ENCODE measurements around the gene SLMAP.

SLMAP gene

DNA sequence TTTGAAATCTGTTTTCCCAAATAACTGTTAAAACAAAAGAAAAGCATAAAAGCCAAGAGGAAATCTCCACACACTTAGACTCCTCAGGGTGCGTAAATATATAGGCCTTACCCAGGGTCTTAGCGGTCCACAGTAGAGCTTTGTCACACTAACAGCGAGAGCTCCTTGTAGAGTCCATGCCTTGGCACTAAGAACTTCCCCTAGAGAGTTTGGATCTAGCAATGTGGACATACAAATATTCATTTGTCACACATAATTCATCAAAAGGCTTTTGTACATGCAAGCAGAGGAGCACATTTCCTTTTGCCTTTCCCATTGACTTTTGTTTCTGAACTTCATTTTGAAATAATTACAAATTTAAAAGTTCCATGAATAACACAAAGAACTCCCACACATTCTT, 11.0 kb upstream of the SLMAP start:
- TF ChIP-seq TAF1 (IDR thresholded peaks at IDR 0.05; ENCODE audit: low read depth, low read length) (no peak), POLR2A (IDR thresholded peaks at IDR 0.05; ENCODE audit: low read depth, low read length) (no peak), PAX5 (IDR thresholded peaks at IDR 0.05; ENCODE audit: insufficient read depth, low read length, severe bottlenecking) (no peak), POLR2AphosphoS5 (IDR thresholded peaks at IDR 0.05; ENCODE audit: low read depth, low read length) (no peak), SPI1 (IDR thresholded peaks at IDR 0.05; ENCODE audit: low read depth, low read length) (no peak), POU2F2 (IDR thresholded peaks at IDR 0.05; ENCODE audit: low read depth, low read length) (no peak)
- FAIRE-seq (no peak), DNase-seq (ENCODE audit: insufficient read length, low spot score) (no peak)

DNA sequence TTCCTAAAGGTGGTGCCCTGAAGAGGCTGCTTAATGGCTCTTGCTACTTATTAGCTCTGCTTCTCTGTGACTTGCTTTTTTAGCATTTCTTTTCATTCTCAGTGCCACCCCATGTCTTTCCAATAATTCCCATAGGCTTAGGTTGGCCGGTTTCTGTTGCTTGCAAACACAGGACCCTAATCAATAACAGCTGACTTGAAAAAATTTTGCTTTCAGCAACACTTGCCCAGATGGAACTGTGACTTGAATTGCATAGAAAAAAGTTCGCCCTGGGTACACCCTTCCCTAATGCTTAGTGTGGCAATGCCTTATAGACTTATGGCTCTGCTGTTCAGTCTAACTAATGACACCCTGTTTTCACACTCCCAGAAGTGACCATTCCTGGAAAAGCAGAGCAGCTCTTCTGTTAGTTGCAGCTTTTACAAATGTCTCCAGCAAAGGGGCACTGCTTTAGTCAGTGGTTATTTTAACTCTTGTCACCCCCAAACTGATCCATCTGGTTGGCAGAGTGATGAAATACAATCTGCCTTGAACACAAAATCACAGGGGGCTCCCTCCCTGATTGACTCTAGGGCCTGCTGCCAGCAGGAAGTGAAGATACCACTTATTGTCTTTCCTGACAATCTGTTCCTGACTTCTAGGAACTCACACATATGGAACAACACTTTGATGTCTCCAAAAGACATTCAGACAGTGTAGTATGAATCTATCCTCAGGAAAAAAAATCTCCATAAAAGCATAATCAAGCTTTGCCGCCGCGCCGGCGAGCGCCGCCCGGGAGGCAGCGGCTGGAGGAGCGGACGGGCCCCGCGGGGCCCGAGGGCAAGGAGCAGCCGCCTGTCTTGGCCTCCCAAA, 9.7 kb upstream of the SLMAP start:
- TF ChIP-seq SPI1 (IDR thresholded peaks at IDR 0.05; ENCODE audit: low read depth, low read length) (no peak), TAF1 (IDR thresholded peaks at IDR 0.05; ENCODE audit: low read depth, low read length) (no peak)
- DNase-seq (ENCODE audit: insufficient read length, low spot score) = no peak
- FAIRE-seq = no peak

DNA sequence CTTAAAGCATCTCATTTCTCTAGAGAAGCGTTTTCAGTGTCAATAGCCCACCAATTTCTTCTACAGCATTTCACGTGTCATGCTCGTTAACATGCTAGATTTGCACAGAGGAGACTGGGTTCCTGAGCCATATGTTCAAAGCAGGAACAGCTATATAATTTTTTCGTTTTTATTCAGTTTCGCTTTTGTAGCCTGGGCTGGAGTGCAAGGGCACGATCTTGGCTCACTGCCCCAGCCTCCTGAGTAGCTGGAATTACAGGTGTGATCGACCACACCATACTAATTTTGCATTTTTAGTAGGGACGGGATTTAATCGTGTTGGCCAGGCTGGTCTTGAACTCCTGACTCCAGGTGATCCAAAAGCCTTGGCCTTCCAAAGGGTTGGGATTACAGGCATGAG, 6.6 kb upstream of the SLMAP start:
- no peak for FAIRE-seq
- TF ChIP-seq POU2F2 (IDR thresholded peaks at IDR 0.05; ENCODE audit: low read depth, low read length) (no peak), TAF1 (IDR thresholded peaks at IDR 0.05; ENCODE audit: low read depth, low read length) (no peak), PAX5 (IDR thresholded peaks at IDR 0.05; ENCODE audit: insufficient read depth, low read length, severe bottlenecking) (no peak), POLR2A (IDR thresholded peaks at IDR 0.05; ENCODE audit: low read depth, low read length) (no peak), POLR2AphosphoS5 (IDR thresholded peaks at IDR 0.05; ENCODE audit: low read depth, low read length) (no peak), SPI1 (IDR thresholded peaks at IDR 0.05; ENCODE audit: low read depth, low read length) (no peak)
- no peak for DNase-seq (ENCODE audit: insufficient read length, low spot score)

DNA sequence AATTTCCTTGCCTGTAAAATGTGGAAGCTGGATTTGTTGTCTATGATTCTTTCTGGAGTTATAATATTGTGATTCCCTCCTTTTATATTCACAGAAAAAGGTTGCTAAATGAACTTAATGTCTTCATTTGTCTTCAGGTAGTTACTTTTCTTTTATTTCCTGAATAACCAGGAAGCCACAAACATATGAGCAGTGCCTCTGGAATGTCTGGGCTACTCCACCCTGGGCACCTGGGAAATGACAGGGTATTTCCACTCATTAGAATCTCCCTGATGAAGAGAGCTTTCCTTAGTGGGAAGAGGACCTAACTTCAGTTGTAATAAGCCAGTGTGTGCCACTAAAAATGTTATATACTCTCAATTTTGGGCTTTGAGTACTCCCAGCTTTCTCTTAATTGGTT, 3.8 kb upstream of the SLMAP start:
- DNase-seq (ENCODE audit: insufficient read length, low spot score) = no peak
- no peak for FAIRE-seq
- TF ChIP-seq TAF1 (IDR thresholded peaks at IDR 0.05; ENCODE audit: low read depth, low read length) (no peak), POU2F2 (IDR thresholded peaks at IDR 0.05; ENCODE audit: low read depth, low read length) (no peak), PAX5 (IDR thresholded peaks at IDR 0.05; ENCODE audit: insufficient read depth, low read length, severe bottlenecking) (no peak), POLR2A (IDR thresholded peaks at IDR 0.05; ENCODE audit: low read depth, low read length) (no peak), POLR2AphosphoS5 (IDR thresholded peaks at IDR 0.05; ENCODE audit: low read depth, low read length) (no peak)

DNA sequence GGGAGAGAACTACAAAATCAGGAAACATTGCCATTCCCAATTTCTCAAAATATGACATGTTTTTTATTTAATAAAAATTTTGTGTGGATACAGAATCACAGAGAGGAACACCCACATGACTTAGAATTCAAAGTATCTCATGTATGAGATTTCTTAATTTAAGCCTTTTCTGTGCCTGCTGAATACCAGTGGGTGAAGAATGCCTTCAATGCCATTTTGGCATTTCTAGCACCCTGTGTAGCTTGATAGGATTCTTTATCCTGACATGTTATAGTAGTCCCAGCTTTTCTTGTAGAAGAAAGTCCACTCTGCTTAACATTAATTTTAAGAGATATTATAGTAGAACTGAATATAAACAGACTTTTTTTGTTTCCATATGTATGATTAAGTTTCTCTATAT, 3.1 kb upstream of the SLMAP start:
- DNase-seq (ENCODE audit: insufficient read length, low spot score) (no peak), FAIRE-seq (no peak)
- no peak for TF ChIP-seq POLR2AphosphoS5 (IDR thresholded peaks at IDR 0.05; ENCODE audit: low read depth, low read length)

DNA sequence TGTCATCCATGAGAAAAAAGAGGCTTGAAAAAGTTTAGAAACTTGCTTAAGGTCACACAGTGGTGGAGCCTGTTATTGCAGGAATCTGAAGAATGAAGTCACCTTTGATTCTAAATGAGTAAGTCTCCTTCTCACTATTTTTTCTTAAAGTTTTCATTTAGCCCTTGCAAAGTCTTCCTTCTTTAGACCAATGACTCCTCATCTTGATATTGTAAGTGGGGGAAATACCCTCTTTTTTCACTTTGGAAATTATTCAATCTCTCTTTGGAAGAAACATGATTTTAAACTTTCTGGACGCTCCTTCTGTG, 787 bp upstream of the SLMAP start:
- no peak for FAIRE-seq
- no peak for TF ChIP-seq POU2F2 (IDR thresholded peaks at IDR 0.05; ENCODE audit: low read depth, low read length)
- no peak for TF ChIP-seq POLR2AphosphoS5 (IDR thresholded peaks at IDR 0.05; ENCODE audit: low read depth, low read length)
- no peak for TF ChIP-seq POLR2A (IDR thresholded peaks at IDR 0.05; ENCODE audit: low read depth, low read length)
- no peak for TF ChIP-seq PAX5 (IDR thresholded peaks at IDR 0.05; ENCODE audit: insufficient read depth, low read length, severe bottlenecking)
- no peak for TF ChIP-seq TAF1 (IDR thresholded peaks at IDR 0.05; ENCODE audit: low read depth, low read length)
- TF ChIP-seq SPI1 (IDR thresholded peaks at IDR 0.05; ENCODE audit: low read depth, low read length) = no peak
- peak; percentile 17 for DNase-seq (ENCODE audit: insufficient read length, low spot score)

DNA sequence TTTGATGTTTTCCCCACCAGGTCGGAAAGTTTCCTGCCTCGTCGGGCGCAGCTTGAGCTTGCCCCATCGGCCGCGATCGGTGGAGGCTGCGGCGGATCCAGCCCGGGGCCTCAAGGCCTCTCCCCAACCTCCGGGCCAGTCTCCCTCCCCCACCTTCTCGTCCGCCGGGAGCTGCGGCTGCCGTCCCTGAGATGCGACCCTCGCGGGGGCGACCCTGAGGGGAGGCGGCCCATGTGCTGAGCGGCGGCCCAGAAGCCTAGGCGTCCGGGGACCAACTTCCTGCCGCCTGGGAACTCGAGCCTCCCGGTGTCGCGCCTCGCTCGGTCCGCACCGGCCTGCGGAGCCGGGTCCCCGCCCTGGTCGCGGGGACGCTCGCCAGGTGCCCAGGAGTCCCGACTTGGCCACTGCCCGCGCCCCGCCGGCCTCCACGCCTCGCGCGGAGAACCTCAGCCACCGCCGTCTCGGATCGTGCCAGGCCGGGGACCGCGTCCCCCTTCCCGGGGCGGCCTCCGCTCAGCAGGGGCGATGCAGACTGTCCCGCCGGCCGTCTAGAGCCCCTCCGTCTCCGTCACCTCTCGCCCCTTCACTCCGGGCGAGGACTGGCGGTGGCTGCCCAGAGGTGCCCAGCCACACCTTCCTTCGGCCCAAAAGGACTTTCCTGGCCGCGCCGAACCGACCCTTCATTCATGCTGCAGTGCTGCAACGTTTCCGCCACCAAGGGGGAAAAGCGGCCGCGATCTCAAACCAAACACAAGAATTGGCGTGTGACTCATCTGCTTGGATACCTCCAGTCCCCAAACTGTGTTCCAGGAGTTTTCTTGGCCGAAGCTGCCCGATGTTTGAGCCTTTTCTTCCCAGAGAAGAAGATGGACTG, 656 bp downstream of the SLMAP start:
- TF ChIP-seq PAX5 (IDR thresholded peaks at IDR 0.05; ENCODE audit: insufficient read depth, low read length, severe bottlenecking) = no peak
- DNase-seq (ENCODE audit: insufficient read length, low spot score) = peak; percentile 29
- FAIRE-seq = no peak

DNA sequence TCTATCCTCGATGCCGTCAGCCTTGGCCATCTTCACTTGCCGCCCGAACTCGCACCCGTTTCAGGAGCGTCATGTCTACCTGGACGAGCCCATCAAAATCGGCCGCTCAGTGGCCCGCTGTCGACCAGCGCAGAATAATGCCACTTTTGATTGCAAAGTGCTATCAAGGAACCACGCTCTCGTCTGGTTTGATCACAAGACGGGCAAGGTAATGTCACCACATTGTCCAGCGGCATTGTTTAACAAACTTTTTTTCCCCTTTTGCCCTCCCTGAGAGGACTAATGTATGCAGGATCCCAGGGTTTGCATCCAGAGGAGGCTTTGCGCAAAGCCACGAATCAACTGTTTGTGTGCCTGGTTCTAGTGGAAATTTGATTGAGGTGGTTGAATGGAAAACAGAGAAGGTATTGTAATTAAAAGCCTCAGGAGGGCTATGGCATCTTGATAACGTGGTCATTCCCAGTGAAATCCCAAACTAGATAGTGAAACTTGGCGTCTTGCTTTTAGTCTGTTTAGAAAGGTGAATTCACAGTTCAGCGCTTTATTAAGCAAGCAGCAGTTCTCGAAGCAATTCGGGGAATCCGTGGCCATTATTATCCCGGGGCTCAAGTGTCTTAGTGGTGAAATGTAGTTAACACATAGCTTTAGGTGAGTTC, 1.7 kb downstream of the SLMAP start:
- TF ChIP-seq POLR2AphosphoS5 (IDR thresholded peaks at IDR 0.05; ENCODE audit: low read depth, low read length) (no peak), SPI1 (IDR thresholded peaks at IDR 0.05; ENCODE audit: low read depth, low read length) (no peak), PAX5 (IDR thresholded peaks at IDR 0.05; ENCODE audit: insufficient read depth, low read length, severe bottlenecking) (no peak), POU2F2 (IDR thresholded peaks at IDR 0.05; ENCODE audit: low read depth, low read length) (no peak), POLR2A (IDR thresholded peaks at IDR 0.05; ENCODE audit: low read depth, low read length) (no peak), TAF1 (IDR thresholded peaks at IDR 0.05; ENCODE audit: low read depth, low read length) (no peak)
- DNase-seq (ENCODE audit: insufficient read length, low spot score) (no peak), FAIRE-seq (no peak)

DNA sequence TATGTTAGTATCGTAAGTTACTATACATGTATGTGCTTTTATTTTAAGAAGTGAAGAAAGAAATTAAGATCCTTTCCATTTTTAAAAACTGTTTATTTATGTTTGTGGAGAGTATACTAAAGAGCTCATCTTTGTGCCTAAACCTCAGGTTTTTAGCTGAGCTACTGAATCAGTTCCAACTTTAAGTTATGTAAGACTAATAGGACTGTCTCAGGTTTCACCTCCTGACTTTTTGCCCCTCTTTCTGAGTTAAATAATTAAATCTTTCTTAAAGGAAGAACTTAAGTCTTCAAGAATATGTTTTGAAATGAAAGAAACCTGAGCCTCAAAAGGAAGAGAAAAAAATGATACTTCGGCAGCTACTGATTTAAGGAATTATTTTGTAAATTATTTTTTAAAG, 2.6 kb downstream of the SLMAP start:
- TF ChIP-seq TAF1 (IDR thresholded peaks at IDR 0.05; ENCODE audit: low read depth, low read length) (no peak), PAX5 (IDR thresholded peaks at IDR 0.05; ENCODE audit: insufficient read depth, low read length, severe bottlenecking) (no peak), SPI1 (IDR thresholded peaks at IDR 0.05; ENCODE audit: low read depth, low read length) (no peak), POU2F2 (IDR thresholded peaks at IDR 0.05; ENCODE audit: low read depth, low read length) (no peak), POLR2A (IDR thresholded peaks at IDR 0.05; ENCODE audit: low read depth, low read length) (no peak), POLR2AphosphoS5 (IDR thresholded peaks at IDR 0.05; ENCODE audit: low read depth, low read length) (no peak)
- FAIRE-seq (no peak), DNase-seq (ENCODE audit: insufficient read length, low spot score) (no peak)

DNA sequence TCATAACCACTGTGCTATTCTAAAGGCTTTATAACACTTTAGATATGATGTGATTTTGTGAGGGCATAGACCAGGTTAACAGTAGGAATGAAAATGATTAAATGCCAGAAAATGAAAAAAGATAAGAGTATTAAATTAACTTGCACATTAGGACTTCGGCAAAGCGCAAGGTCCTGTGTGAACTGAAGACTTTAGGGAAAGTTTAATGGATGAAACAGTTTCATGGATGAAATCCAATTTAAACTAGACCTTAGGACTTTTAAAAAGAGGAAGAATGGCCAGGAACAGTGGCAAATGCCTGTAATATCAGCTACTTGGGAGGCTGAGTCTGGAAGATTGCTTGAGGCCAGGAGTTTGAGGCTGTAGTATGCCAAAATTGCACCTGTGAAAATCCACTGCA, 8.7 kb downstream of the SLMAP start:
- FAIRE-seq = no peak
- no peak for TF ChIP-seq POLR2AphosphoS5 (IDR thresholded peaks at IDR 0.05; ENCODE audit: low read depth, low read length)
- TF ChIP-seq POU2F2 (IDR thresholded peaks at IDR 0.05; ENCODE audit: low read depth, low read length) = no peak
- no peak for TF ChIP-seq SPI1 (IDR thresholded peaks at IDR 0.05; ENCODE audit: low read depth, low read length)
- TF ChIP-seq POLR2A (IDR thresholded peaks at IDR 0.05; ENCODE audit: low read depth, low read length) = no peak
- TF ChIP-seq PAX5 (IDR thresholded peaks at IDR 0.05; ENCODE audit: insufficient read depth, low read length, severe bottlenecking) = no peak
- TF ChIP-seq TAF1 (IDR thresholded peaks at IDR 0.05; ENCODE audit: low read depth, low read length) = no peak
- DNase-seq (ENCODE audit: insufficient read length, low spot score) = no peak
